ENCODE measurements around the gene BCL2L2.

Gene BCL2L2

GRCh38 chr14:23286020-23286901, 20.4 kb upstream of the BCL2L2 start, which contains the start of gene HOMEZ:
HOMEZ (minus strand) TSS chr14:23286132; CDS start chr14:23285952, 180 bp downstream.
- no peaks in the 10 kb centered on the region for H3K36me3 ChIP-seq (ENCODE audit: control insufficient read depth, insufficient read depth, low read length)
- no peaks in the 10 kb centered on the region for H3K27me3 ChIP-seq (ENCODE audit: control insufficient read depth, insufficient read depth, low read length)
- H3K4me3 ChIP-seq (ENCODE audit: low read length): peak within 1 kb of the TSS; percentile 85
- peak within 1 kb of the TSS; percentile 98 for H3K9ac ChIP-seq (ENCODE audit: low read length)
- H3K4me1 ChIP-seq (ENCODE audit: control insufficient read depth, insufficient read depth, low read length): peaks cover 13% of the 10 kb centered on the region
- H3K9me3 ChIP-seq (ENCODE audit: control insufficient read depth, low read length): no peaks in the 10 kb centered on the region

- Histone ChIP-seq H3K36me3 (ENCODE audit: control insufficient read depth, insufficient read depth, low read length) (no peaks in the 10 kb centered on the region), H3K9ac (ENCODE audit: low read length) (peak overlapping the region; percentile 98), H3K4me3 (ENCODE audit: low read length) (peak overlapping the region; percentile 58), H3K27me3 (ENCODE audit: control insufficient read depth, insufficient read depth, low read length) (no peaks in the 10 kb centered on the region), H3K4me1 (ENCODE audit: control insufficient read depth, insufficient read depth, low read length) (peaks cover 13% of the 10 kb centered on the region), H3K9me3 (ENCODE audit: control insufficient read depth, low read length) (no peaks in the 10 kb centered on the region)
Measured at GRCh38 chr14:23286902-23287479, 19.6 kb upstream of the BCL2L2 start.

GRCh38 chr14:23294734-23295561, 11.7 kb upstream of the BCL2L2 start:
- no peak overlapping the region for H3K4me3 ChIP-seq (ENCODE audit: low read length)
- H3K36me3 ChIP-seq (ENCODE audit: control insufficient read depth, insufficient read depth, low read length): no peaks in the 10 kb centered on the region
- H3K9ac ChIP-seq (ENCODE audit: low read length): no peak overlapping the region
- H3K9me3 ChIP-seq (ENCODE audit: control insufficient read depth, low read length): no peaks in the 10 kb centered on the region
- peaks cover 24% of the 10 kb centered on the region for H3K4me1 ChIP-seq (ENCODE audit: control insufficient read depth, insufficient read depth, low read length)
- no peaks in the 10 kb centered on the region for H3K27me3 ChIP-seq (ENCODE audit: control insufficient read depth, insufficient read depth, low read length)

- Histone ChIP-seq H3K4me3 (ENCODE audit: low read length) (no peak overlapping the region), H3K9me3 (ENCODE audit: control insufficient read depth, low read length) (no peaks in the 10 kb centered on the region), H3K9ac (ENCODE audit: low read length) (no peak overlapping the region), H3K4me1 (ENCODE audit: control insufficient read depth, insufficient read depth, low read length) (peaks cover 32% of the 10 kb centered on the region), H3K27me3 (ENCODE audit: control insufficient read depth, insufficient read depth, low read length) (no peaks in the 10 kb centered on the region), H3K36me3 (ENCODE audit: control insufficient read depth, insufficient read depth, low read length) (no peaks in the 10 kb centered on the region)
Measured at GRCh38 chr14:23296012-23296777, 10.4 kb upstream of the BCL2L2 start.

- no peaks in the 10 kb centered on the region for H3K36me3 ChIP-seq (ENCODE audit: control insufficient read depth, insufficient read depth, low read length)
- H3K4me1 ChIP-seq (ENCODE audit: control insufficient read depth, insufficient read depth, low read length): peaks cover 32% of the 10 kb centered on the region
- H3K9me3 ChIP-seq (ENCODE audit: control insufficient read depth, low read length): no peaks in the 10 kb centered on the region
- no peak overlapping the region for H3K9ac ChIP-seq (ENCODE audit: low read length)
- no peaks in the 10 kb centered on the region for H3K27me3 ChIP-seq (ENCODE audit: control insufficient read depth, insufficient read depth, low read length)
- H3K4me3 ChIP-seq (ENCODE audit: low read length): no peak overlapping the region
Measured at GRCh38 chr14:23297096-23297495, 9.5 kb upstream of the BCL2L2 start.

- H3K36me3 ChIP-seq (ENCODE audit: control insufficient read depth, insufficient read depth, low read length): no peaks in the 10 kb centered on the region
- no peak overlapping the region for H3K4me3 ChIP-seq (ENCODE audit: low read length)
- H3K9ac ChIP-seq (ENCODE audit: low read length): no peak overlapping the region
- peaks cover 32% of the 10 kb centered on the region for H3K4me1 ChIP-seq (ENCODE audit: control insufficient read depth, insufficient read depth, low read length)
- H3K27me3 ChIP-seq (ENCODE audit: control insufficient read depth, insufficient read depth, low read length): no peaks in the 10 kb centered on the region
- no peaks in the 10 kb centered on the region for H3K9me3 ChIP-seq (ENCODE audit: control insufficient read depth, low read length)
Measured at GRCh38 chr14:23297611-23298277, 8.9 kb upstream of the BCL2L2 start.

DNA sequence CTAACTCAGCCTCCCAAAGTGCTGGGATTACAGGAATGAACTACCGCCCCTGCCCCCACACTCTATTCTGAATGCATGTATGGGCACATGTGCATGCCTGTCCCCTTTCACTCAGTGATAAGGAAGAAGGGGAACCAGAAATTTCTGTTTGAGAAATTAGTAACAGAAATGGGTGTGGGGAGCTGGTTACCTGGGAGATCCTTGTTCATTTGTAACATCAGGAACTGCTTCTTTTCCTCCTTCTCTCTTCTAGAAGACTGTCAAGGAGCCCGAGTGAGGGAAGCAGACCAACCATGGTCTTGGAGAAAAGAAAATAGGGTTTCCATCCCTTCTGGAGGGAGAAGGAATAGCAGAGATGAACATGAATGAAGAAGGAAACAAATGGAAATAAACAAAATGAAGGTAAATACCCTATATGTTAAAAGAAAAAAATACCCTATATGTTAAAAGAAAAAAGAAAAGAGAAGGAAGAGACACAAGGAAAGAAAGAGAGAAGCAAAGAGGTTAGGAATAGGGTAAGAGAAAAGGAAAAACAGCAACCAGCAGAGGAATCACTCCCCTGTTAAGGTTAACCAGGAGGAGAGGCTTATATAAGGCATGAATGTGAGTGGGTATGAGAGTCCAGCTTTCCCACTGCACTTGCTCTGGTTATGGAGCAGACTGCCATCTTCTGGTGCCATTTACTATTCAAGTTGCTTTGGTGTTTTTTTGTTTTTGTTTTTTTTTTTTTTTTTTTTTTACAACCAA, 7.2 kb upstream of the BCL2L2 start:
- peaks cover 32% of the 10 kb centered on the region for H3K4me1 ChIP-seq (ENCODE audit: control insufficient read depth, insufficient read depth, low read length)
- H3K9me3 ChIP-seq (ENCODE audit: control insufficient read depth, low read length): no peaks in the 10 kb centered on the region
- no peaks in the 10 kb centered on the region for H3K36me3 ChIP-seq (ENCODE audit: control insufficient read depth, insufficient read depth, low read length)
- H3K4me3 ChIP-seq (ENCODE audit: low read length): no peak overlapping the region
- H3K9ac ChIP-seq (ENCODE audit: low read length): no peak overlapping the region
- H3K27me3 ChIP-seq (ENCODE audit: control insufficient read depth, insufficient read depth, low read length): no peaks in the 10 kb centered on the region

DNA sequence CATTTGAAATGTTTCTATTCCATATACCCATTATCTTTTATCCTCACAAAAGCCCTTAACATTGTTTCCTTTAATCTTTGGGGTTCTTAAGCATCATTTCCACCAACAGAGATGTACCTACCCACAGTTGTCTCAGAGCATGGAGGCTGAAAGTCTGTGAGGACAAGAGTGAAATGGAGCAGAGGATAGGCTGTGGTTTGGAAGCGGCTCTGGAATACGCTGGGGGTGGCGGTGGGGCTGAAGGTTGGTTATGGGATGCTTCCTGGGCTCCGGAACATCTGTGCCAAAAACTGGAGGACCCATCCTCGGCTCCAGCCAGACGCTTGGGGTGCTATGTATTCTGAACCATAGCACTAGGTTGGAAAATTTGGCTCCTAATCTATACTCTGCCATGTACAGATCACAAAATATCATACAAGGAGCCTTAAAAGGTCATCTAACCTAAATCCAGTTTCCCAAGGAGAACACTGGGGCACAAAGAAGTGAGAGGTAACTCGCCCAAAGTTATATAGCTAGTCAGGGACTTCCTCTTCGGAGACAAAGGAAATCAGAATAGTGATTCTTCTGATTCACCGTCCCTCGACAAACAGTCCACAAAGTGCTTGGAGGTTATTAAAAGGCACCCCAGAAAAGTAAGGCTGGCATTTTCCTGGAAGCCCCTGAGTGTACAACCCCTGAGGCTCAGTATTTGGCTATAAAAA, 6.5 kb upstream of the BCL2L2 start:
- Histone ChIP-seq H3K9me3 (ENCODE audit: control insufficient read depth, low read length) (no peaks in the 10 kb centered on the region), H3K4me3 (ENCODE audit: low read length) (peak overlapping the region; percentile 61), H3K36me3 (ENCODE audit: control insufficient read depth, insufficient read depth, low read length) (no peaks in the 10 kb centered on the region), H3K4me1 (ENCODE audit: control insufficient read depth, insufficient read depth, low read length) (peaks cover 26% of the 10 kb centered on the region), H3K27me3 (ENCODE audit: control insufficient read depth, insufficient read depth, low read length) (no peaks in the 10 kb centered on the region), H3K9ac (ENCODE audit: low read length) (peak overlapping the region; percentile 88)

- no peaks in the 10 kb centered on the region for H3K9me3 ChIP-seq (ENCODE audit: control insufficient read depth, low read length)
- H3K4me1 ChIP-seq (ENCODE audit: control insufficient read depth, insufficient read depth, low read length): peaks cover 23% of the 10 kb centered on the region
- peak overlapping the region; percentile 88 for H3K9ac ChIP-seq (ENCODE audit: low read length)
Measured at GRCh38 chr14:23300687-23301223, 5.9 kb upstream of the BCL2L2 start.

DNA sequence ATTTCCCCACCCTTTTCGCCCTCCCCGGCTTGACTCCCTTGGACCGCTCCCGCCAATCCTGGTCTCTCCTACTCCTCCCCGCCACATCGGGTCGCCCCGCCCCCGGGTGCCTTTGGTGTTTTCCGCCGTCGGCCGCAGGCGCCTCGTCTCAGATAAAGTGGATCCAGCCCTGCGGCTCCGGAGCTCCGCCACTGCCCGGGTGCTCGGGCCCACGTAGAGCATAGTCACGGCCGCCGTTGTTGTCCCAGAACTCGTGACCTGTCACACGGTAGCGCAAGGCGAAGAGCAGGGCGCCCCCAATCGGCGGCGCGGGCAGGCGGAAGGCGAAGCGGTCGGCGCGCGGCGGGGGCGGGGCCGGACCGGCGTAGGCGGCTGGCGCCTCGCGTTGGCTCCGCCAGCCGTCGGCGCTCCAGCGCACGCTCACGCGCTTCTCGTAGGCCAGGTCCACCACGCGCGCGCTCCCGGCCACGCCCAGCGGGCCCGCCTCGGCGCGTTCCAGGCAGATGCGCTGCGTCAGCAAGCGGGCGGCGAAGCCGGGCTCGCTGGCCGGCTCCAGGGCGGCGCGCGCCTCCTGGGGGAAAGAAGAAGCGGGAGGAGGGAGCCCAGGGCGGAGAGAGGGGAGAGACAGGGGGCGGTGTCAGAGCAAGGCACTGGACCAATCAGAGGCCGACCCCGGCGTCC, 5.2 kb upstream of the BCL2L2 start:
- no peaks in the 10 kb centered on the region for H3K27me3 ChIP-seq (ENCODE audit: control insufficient read depth, insufficient read depth, low read length)
- H3K9me3 ChIP-seq (ENCODE audit: control insufficient read depth, low read length): no peaks in the 10 kb centered on the region
- H3K9ac ChIP-seq (ENCODE audit: low read length): peak overlapping the region; percentile 88
- H3K4me3 ChIP-seq (ENCODE audit: low read length): no peak overlapping the region
- H3K36me3 ChIP-seq (ENCODE audit: control insufficient read depth, insufficient read depth, low read length): no peaks in the 10 kb centered on the region
- peaks cover 29% of the 10 kb centered on the region for H3K4me1 ChIP-seq (ENCODE audit: control insufficient read depth, insufficient read depth, low read length)

More at GRCh38 chr14:23300687-23301223, 5.9 kb upstream of the BCL2L2 start:
- Histone ChIP-seq H3K36me3 (ENCODE audit: control insufficient read depth, insufficient read depth, low read length) (no peaks in the 10 kb centered on the region), H3K4me3 (ENCODE audit: low read length) (peak overlapping the region; percentile 61), H3K27me3 (ENCODE audit: control insufficient read depth, insufficient read depth, low read length) (no peaks in the 10 kb centered on the region)

All from mucosa of stomach (tissue), 1 donor.